C4-2B (cell line): Measurements from ENCODE around the gene SIRT4.

Source experiments
- ZFX ChIP-seq: fragments of 450-650 bp; IDR thresholded peaks from 2 replicates; pipeline ENCODE4 v1.6.1; 2017
- TF ChIP-seq, protein P1 (sequence below): fragments of 450-650 bp; conservative IDR thresholded peaks from 2 replicates; pipeline ENCODE4 v1.5.1; 2017; ENCODE audit warnings: mild to moderate bottlenecking

DNA sequence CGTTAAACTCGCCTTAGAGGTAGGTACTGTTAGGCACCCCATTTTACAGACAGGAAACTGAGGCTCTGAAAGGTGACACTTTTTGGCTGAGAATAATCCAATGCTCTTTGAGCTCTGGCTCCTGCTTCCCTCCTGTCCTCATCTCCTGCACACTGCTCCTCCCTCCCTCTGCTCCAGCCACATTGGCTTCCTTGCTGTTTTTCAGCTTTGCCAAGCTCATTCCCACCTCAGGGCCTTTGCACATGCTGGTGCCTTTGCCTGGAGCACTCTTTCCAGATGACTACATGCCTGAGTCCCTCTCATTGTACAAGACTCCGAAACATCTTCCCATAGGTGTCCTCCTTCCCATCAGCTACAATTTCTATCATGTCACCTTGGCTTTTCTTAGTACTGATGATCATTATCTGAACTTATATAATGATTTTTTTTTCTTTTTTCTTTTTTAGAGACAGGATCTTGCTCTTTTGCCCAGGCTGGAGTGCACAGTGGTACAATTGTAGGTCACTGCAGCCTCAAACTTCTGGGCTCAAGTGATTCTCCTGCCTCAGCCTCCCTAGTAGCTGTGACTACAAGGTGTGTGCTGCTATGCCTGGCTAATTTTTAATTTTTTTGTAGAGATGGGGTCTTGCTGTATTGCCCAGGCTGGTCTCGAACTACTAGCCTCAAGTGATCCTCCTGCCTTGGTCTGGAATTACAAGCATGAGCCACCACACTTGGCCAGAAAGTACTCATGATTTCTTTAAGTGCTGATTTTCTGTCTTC lies 51.6 kb downstream of the SIRT4 start:
- TF ChIP-seq, protein P1, sequence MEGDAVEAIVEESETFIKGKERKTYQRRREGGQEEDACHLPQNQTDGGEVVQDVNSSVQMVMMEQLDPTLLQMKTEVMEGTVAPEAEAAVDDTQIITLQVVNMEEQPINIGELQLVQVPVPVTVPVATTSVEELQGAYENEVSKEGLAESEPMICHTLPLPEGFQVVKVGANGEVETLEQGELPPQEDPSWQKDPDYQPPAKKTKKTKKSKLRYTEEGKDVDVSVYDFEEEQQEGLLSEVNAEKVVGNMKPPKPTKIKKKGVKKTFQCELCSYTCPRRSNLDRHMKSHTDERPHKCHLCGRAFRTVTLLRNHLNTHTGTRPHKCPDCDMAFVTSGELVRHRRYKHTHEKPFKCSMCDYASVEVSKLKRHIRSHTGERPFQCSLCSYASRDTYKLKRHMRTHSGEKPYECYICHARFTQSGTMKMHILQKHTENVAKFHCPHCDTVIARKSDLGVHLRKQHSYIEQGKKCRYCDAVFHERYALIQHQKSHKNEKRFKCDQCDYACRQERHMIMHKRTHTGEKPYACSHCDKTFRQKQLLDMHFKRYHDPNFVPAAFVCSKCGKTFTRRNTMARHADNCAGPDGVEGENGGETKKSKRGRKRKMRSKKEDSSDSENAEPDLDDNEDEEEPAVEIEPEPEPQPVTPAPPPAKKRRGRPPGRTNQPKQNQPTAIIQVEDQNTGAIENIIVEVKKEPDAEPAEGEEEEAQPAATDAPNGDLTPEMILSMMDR = no peak
- no peak for TF ChIP-seq ZFX
